Measurements from ENCODE around the gene PCNX4.
"Not testable (repeated sequence)": the region's sequence is repeated elsewhere in the genome, so short reads cannot be mapped to it uniquely, and the experiment has no call there.

Gene PCNX4

DNA sequence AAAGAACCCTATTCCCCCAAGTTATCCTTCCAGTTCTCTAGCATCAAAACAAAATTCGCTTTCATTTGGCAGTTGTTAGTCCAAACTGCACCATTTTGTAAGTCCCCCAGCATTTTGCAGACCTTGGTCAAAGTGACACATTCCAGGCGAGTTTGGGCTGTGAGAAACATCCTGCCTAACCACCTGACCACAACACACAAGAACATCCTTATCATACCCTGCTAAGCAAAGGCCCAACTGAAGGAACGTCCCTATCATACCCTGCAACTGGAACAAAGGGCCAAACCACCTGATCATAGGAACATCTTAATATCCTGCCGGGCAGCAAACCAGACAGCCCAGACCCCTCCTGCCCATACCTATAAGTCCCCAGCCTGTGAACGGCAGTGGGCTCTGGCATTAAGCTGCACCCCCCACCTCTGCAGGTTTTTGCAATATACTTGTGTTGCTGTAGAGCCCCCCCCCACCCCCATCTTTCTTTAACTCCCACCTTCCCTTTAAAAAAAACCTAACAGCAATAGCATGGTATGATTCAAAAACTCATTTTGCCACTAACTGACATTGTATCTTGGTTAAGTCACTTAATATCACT lies 2.7 kb downstream of the PCNX4 start:
- H2AFZ ChIP-seq (ENCODE audit: low read depth, low read length): no peak overlapping the region
- no peak overlapping the region for H3K4me3 ChIP-seq (ENCODE audit: low read length)
- no peak overlapping the region for H3K9ac ChIP-seq (ENCODE audit: low read length)
- H3K9me3 ChIP-seq (ENCODE audit: insufficient read depth, low read length): no peaks in the 10 kb centered on the region
- H3K36me3 ChIP-seq (replicated peaks; ENCODE audit: low read depth, low read length): peaks cover 15% of the 10 kb centered on the region
- H3K79me2 ChIP-seq (ENCODE audit: low read length): peaks cover 65% of the 10 kb centered on the region
- H3K4me1 ChIP-seq (ENCODE audit: low read length): peaks cover 24% of the 10 kb centered on the region
- H3K27me3 ChIP-seq (ENCODE audit: low read depth, low read length): no peaks in the 10 kb centered on the region
- H3K4me2 ChIP-seq (ENCODE audit: low read length): peak overlapping the region; percentile 89
- H3K27ac ChIP-seq (ENCODE audit: low read length): no peak overlapping the region
- TF ChIP-seq CTCF (IDR thresholded peaks at IDR 0.05; ENCODE audit: low read depth, low read length) (no peak), EZH2phosphoT487 (IDR thresholded peaks at IDR 0.05; ENCODE audit: low read depth) (no peak)
- H4K20me1 ChIP-seq (ENCODE audit: insufficient read depth, low read length): peaks cover 14% of the 10 kb centered on the region; the same call in 1 of the 2 replicates

GRCh38 chr14:60095231-60095630 lies 3.5 kb downstream of the PCNX4 start:
- Histone ChIP-seq H3K27me3 (ENCODE audit: low read depth, low read length) (no peaks in the 10 kb centered on the region), H3K36me3 (replicated peaks; ENCODE audit: low read depth, low read length) (peaks cover 19% of the 10 kb centered on the region), H4K20me1 (ENCODE audit: insufficient read depth, low read length) (peaks cover 14% of the 10 kb centered on the region; the same call in 1 of the 2 replicates), H3K79me2 (ENCODE audit: low read length) (peaks cover 74% of the 10 kb centered on the region), H3K4me2 (ENCODE audit: low read length) (no peak overlapping the region; the same call in 1 of the 2 replicates), H2AFZ (ENCODE audit: low read depth, low read length) (no peak overlapping the region), H3K27ac (ENCODE audit: low read length) (no peak overlapping the region), H3K9me3 (ENCODE audit: insufficient read depth, low read length) (no peaks in the 10 kb centered on the region), H3K4me3 (ENCODE audit: low read length) (no peak overlapping the region), H3K9ac (ENCODE audit: low read length) (no peak overlapping the region), H3K4me1 (ENCODE audit: low read length) (peaks cover 24% of the 10 kb centered on the region)
- TF ChIP-seq EZH2phosphoT487 (IDR thresholded peaks at IDR 0.05; ENCODE audit: low read depth) (no peak), CTCF (IDR thresholded peaks at IDR 0.05; ENCODE audit: low read depth, low read length) (no peak)

GRCh38 chr14:60095781-60096450 lies 4.2 kb downstream of the PCNX4 start:
- Histone ChIP-seq H3K27ac (ENCODE audit: low read length) (no peak overlapping the region), H3K4me2 (ENCODE audit: low read length) (no peak overlapping the region), H2AFZ (ENCODE audit: low read depth, low read length) (no peak overlapping the region), H3K9me3 (ENCODE audit: insufficient read depth, low read length) (no peaks in the 10 kb centered on the region), H3K27me3 (ENCODE audit: low read depth, low read length) (no peaks in the 10 kb centered on the region), H3K9ac (ENCODE audit: low read length) (no peak overlapping the region), H3K4me3 (ENCODE audit: low read length) (no peak overlapping the region), H3K79me2 (ENCODE audit: low read length) (peaks cover 80% of the 10 kb centered on the region), H4K20me1 (ENCODE audit: insufficient read depth, low read length) (peaks cover 14% of the 10 kb centered on the region; the same call in 1 of the 2 replicates), H3K4me1 (ENCODE audit: low read length) (peaks cover 24% of the 10 kb centered on the region), H3K36me3 (replicated peaks; ENCODE audit: low read depth, low read length) (peaks cover 19% of the 10 kb centered on the region)
- TF ChIP-seq CTCF (IDR thresholded peaks at IDR 0.05; ENCODE audit: low read depth, low read length) (no peak), EZH2phosphoT487 (IDR thresholded peaks at IDR 0.05; ENCODE audit: low read depth) (no peak)

GRCh38 chr14:60097974-60098373 lies 6.3 kb downstream of the PCNX4 start:
- Histone ChIP-seq H4K20me1 (ENCODE audit: insufficient read depth, low read length) (peaks cover 14% of the 10 kb centered on the region; the same call in 1 of the 2 replicates), H3K27me3 (ENCODE audit: low read depth, low read length) (no peaks in the 10 kb centered on the region), H3K9me3 (ENCODE audit: insufficient read depth, low read length) (no peaks in the 10 kb centered on the region), H3K27ac (ENCODE audit: low read length) (no peak overlapping the region), H3K4me2 (ENCODE audit: low read length) (no peak overlapping the region), H3K4me1 (ENCODE audit: low read length) (peaks cover 24% of the 10 kb centered on the region), H3K9ac (ENCODE audit: low read length) (no peak overlapping the region), H2AFZ (ENCODE audit: low read depth, low read length) (no peak overlapping the region), H3K4me3 (ENCODE audit: low read length) (no peak overlapping the region), H3K79me2 (ENCODE audit: low read length) (peaks cover 88% of the 10 kb centered on the region), H3K36me3 (replicated peaks; ENCODE audit: low read depth, low read length) (peaks cover 28% of the 10 kb centered on the region)
- TF ChIP-seq CTCF (IDR thresholded peaks at IDR 0.05; ENCODE audit: low read depth, low read length): no peak
- no peak for TF ChIP-seq EZH2phosphoT487 (IDR thresholded peaks at IDR 0.05; ENCODE audit: low read depth)

GRCh38 chr14:60099855-60100254 lies 8.1 kb downstream of the PCNX4 start:
- not testable (repeated sequence) for H3K9ac ChIP-seq (ENCODE audit: low read length); H2AFZ ChIP-seq (ENCODE audit: low read depth, low read length); H3K27me3 ChIP-seq (ENCODE audit: low read depth, low read length); H3K4me3 ChIP-seq (ENCODE audit: low read length); H3K27ac ChIP-seq (ENCODE audit: low read length); H4K20me1 ChIP-seq (ENCODE audit: insufficient read depth, low read length); H3K9me3 ChIP-seq (ENCODE audit: insufficient read depth, low read length); H3K4me2 ChIP-seq (ENCODE audit: low read length)
- Histone ChIP-seq H3K79me2 (ENCODE audit: low read length) (peaks cover 85% of the 10 kb centered on the region), H3K4me1 (ENCODE audit: low read length) (peaks cover 13% of the 10 kb centered on the region), H3K36me3 (replicated peaks; ENCODE audit: low read depth, low read length) (peaks cover 44% of the 10 kb centered on the region)
